NCI-H69 (cell line): Measurements from ENCODE around the gene TADA2B.
"Not testable (repeated sequence)": the region's sequence is repeated elsewhere in the genome, so short reads cannot be mapped to it uniquely, and the experiment has no call there.

Experiments
- DNase-seq: peaks from one replicate; lab custom pipeline; 2025; lab: John Stamatoyannopoulos, UW

The TADA2B gene

DNA sequence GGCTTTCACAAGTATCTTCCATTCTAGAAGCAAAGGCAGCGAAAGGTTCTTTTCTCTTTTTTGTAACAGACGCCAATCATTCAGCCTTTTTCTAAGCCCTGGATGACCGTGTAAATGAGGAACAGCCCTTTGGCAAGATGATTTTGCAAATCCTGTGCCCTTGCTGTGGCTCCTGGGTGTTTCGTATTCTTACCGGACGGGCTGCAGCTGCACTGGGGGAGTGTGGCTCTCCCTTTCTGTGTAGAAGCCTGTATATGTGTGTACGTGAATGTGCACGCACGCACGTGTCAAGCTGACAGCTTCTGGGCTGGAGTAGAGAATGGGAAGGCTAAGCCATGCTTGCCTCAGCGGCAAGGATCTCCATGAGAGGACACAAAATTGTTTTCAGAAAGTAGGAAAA lies 16.5 kb downstream of the TADA2B start:
- DNase-seq = no peak

DNA sequence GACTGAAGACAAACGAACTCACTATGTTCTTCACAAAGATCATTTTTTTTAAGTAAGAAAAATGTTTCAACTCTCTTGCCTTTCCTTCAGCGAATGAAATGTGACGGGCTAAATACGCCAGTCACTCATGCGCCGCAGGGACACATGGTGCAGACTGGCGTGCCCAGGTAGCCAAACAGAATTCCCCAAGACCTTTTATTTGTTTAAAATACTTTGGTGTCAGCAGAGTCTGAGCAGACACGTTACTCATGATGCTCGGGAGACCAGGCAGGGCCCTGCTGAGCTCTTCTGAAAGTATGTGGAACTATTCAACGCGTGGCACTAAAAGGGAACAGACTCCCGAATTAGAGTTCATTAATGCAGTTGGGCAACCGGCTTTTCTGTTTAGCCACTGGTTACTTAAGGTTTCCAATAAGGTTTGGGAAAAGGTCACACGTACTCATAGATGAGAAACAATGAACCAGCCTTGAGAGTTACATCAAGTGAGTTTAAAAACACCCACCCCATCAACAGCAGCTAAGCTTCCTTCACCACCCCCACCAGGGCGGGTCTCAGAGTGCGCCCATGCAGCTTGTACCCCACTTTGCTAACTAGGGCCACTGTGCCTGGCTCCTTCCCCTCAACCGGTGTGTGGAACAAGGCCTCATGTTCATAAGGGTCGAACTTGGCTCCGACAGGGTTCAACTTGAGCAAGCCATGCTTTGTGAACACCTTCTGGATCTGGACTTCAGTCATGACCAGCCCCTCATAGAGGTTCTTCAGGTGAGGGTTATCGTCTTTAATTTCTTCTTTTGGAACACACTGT lies 17.4 kb downstream of the TADA2B start:
- DNase-seq = no peak

DNA sequence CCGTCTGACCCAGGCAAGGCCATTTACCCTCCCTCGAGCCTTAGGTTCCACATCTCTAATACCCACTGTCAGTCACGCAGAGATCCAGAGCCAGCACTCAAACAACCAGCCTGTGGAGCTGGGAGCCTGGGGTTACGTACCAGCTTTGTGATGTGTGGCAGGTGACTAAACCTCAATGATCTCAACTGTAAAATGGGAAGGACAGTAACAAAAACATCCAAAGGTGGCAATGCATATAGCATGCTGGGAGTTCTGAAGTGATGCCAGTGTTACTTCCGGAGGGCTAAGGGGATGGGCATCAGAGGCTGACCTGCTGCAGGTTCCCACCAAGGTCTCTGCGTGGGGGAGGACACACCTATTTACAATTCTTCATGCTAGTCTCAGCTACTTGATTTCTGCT lies 18.6 kb downstream of the TADA2B start:
- DNase-seq = no peak

DNA sequence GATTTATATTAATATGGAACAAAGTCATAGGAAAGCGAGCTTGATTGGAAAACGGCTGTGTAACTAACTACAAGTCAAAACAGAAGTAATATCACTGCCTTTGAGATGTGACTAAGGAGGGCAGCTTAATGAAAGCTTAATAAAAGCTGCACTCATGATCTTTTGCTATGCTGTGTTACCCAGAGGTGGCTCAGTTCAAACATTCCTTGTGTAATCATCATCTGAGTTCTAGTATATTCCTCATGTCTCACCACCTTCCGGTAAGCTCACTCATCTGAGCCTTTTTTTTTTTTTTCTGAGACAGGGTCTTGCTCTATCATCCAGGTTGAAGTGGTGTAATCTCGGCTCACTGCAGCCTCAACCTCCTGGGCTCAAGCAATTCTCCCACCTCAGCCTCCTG lies 19.6 kb downstream of the TADA2B start:
- DNase-seq = no peak

DNA sequence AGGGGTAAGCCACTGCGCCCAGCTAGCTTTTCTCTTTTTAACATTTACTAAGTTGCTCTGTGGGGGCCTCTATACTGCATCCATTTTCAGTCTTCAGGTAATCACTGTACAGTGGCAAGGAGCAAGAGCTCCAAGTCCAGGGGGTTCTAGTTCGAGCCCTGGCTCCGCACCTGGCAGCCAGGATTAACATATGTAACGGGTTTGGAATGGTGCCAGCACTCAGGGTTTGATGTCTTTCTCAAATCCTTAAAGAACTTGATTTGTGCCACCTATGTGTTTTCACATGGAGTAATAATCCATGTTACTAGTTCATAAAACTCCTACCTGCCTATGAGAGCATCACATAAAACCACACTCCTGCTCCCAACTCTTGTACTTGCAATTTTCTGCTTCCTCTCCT lies 20.2 kb downstream of the TADA2B start:
- DNase-seq = no peak

DNA sequence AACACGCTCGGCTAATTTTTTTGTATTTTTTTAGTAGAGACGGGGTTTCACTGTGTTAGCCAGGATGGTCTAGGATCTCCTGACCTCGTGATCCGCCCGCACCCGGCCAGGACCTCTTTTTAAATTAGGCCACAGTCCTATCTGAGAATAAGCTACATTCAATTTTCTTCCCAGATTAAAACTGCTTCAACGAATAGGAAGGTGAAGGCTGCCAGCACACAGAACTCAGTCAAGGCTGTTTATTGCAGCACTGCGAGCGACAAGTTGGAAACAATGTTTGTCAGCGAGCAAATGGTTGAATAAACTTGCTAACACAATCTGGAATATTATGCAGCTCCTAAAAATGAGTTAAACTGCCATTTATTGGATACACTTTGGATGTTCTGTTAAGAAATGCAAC lies 22.8 kb downstream of the TADA2B start:
- DNase-seq = no peak

DNA sequence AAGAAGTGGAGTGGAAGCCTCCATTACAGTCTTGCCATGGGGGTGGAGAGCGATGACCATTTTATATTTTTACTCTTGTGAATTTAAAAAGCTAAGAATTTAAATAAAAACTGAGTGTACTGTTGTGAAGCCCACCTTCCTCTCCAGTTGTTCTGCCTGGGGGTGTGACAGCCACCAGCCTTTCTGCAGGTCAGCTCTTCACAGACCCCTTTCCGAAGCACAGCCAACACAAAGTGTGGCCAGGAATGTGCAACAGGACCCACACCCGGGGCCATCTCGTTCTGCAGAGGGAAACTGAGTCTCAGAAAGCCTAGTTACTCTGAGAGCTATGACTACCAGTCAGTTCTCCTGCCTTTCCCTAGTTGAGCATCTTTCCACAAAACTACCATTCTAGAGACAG lies 23.3 kb downstream of the TADA2B start:
- DNase-seq = no peak

DNA sequence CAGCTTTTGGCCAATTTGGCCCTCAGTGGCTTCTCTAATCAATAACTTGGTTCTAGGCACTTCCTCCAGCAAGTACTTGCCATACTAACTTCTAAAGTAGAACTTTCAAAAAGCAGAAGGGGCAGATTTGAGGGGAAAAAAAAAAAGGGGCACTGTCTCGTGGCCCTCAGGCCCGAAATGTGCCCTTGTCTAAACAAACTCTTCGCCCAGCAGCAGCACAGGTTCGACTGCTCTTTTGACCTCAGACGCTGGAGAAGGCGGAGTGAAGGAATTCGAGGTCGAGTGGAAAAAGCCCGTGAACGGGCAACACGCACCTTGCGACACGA lies 23.9 kb downstream of the TADA2B start:
- DNase-seq = no peak

DNA sequence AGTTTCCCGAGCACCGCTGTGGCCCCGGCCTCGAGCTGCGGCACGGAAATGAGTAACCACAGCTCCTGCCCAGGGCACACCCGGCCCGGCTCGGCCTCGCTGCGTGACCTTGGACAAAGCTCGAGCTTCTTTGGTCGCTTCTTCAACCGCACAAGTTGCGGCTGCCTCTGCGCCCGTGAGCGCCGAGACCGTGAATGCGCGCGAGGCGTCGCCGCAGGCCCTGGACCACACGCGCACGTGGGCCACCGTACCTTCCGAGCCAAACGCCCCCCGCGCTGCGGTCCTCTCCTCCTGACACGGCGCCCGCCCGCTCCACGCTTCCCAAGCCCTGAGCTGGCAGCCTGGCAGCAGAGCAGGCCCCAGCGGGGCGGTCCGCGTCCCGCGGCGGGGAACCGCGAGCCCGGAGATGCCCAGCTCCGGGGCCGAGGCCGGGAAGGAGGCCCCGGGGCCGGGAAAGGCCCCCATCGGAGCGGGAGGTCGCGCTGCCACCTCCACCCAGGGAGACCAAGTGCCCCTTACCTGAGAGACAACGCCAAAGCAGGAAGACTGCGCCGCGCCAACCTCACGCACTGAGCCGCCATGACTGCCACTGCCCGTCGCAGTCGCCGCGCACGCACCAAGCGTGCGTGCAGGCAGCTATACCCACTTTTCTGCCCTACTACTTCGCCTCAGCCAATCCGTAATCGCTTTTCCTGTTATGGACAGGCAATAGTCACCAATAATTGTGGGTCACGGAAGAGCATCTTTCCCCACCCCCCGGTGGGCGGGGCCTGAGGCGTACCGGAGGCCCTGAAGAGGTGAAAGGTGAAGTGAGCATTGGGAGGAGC lies 24.5 kb downstream of the TADA2B start, which contains the start of gene GRPEL1:
Gene GRPEL1, minus strand, starts transcription at position 613 of the 827 bp plus-strand sequence. Its CDS starts 32 bp downstream, at position 581.
- DNase-seq = peak; percentile 98

DNA sequence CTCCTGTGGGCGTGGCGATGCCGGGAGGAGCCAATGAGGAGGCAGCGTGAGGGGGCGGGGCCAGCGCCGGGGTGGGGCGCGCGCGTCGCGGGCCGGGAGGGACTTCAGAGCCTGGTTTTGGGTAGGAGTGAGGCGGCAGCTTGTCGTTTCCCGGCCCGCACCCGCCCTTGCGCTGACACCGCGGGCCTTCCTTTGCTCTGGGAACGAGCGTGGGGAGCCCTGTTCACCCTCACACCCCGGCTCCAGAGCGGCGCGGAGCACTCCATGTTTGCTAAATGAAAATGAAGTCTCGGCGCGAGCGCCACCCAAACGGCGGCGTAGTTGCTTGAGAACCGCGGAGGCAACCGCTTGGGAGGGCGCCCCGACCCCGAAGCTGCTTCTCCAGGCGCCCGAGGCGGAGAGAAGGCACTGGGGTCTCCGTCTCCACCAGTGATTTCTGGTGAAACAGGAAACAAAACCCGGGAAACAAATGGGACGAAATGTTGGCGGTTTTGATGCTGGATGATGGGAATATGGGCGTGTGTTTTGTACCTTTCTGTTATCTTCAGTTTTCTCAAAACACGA lies 25.2 kb downstream of the TADA2B start:
- no peak for DNase-seq

DNA sequence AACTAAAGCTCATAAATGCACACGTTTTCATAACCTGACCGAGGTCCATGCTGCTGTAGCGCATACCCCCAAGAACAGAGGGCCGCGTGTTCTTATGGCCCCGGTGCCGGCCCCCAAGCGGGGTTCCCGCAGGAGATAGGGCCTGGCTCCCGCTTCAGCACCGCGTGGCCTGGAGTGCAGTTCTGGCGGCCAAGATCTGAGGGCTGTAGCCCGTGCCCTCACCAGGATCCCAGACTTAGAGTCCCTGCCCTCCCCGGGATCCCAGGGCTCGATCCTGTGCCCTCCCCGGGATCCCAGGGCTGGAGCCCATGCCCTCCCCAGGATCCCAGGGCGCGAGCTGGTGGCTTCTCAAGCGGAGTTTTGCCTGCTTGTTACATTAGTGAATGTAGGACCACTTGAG lies 25.7 kb downstream of the TADA2B start:
- peak; percentile 30 for DNase-seq

DNA sequence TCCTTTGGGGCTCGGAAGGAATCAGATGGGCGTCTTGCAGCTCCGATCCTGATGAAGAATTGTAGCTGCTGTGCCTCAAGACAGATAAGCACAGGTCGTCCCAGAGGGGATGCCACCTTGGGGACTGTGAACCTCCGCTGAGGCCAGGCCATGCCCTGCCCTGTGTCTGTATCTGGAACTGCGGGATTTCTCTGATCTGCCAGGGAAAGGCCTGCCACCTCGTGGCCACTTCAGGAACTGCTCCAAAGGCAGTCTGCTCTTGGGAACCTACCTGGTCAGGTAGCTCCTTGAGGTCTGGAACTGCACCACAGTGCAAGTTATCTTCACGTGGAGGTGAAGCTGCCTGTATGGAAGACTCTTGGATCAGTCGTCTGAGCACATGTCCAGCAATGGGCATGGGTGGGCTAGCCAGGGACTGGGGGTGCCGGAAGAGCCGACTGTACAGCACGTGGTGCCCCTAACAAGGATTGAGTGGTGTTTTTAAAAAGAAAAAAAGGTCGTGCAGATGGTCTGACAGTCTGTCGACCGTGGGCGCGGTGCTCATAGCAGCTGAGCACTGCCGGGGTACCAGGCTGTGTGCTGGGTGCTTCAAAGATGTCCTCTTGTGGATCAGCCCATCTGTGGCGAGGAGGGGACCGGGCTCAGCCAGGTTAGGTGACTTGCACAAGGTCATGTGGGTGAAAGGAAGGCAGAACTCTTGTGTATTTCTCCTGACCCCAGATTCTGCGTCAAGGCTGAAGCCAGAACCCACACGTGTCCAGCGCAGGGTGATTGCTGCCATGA lies 27.7 kb downstream of the TADA2B start:
- peak; percentile 73 for DNase-seq

DNA sequence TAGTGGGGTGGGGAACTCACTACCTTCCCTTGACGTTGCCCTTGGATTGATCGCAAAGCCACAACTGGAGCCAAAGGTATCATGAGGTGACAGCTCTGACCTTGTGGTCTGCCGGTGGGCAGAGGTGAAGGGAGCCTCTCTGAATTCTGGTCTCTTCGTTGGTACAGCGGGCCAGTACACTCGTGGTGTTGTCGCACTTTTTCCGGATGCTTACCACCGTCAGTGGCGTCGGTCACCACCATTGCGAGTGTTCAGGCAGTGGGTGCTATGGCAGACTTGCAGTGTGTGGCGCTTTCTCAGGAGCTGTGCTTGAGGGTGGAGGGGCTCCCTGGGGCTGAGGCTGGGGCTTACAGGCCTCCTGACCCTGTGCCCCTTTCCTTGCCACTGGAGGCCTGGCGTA lies 29.9 kb downstream of the TADA2B start:
- DNase-seq = no peak

DNA sequence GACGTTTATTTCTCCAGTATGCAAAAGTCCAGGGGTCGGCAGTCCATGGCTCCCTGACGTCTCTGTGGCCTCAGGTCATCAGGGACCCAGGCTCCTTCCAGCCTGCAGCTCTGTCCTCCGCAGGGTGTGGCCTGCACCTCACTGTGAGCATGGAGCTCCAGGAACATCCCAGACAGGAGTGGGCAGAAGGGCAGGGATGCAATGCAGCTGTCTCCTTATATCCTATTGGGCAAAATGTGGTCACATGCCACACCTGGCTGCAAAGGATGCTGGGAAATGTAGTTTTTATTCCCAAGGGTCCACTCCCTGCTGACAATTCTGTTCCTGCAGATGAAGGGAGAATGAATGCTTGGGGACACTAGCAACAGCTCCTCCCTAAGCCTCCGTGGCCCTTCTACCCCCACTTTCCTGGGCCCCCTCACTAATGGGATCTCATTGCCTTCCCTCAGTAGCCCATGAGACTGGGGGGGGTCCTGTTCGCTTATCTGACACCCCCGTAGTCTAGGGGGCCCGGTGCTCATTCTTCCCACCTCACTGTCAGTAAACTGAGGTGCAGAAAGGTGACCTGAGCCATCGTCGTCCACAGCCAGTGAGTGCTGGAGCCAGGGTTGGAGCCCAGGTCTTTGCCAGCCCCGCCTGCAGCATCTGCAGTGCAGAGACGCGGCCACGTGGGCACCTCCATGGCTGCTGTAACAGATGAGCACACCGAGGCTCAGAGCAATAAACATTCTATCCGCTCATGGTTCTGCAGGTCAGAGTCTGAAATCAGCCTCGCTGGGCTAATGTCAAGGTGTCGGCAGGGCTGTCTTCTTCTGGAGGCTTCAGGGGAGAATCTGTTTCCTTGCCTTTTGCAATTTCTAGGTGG lies 30.6 kb downstream of the TADA2B start:
- peak; percentile 43 for DNase-seq

DNA sequence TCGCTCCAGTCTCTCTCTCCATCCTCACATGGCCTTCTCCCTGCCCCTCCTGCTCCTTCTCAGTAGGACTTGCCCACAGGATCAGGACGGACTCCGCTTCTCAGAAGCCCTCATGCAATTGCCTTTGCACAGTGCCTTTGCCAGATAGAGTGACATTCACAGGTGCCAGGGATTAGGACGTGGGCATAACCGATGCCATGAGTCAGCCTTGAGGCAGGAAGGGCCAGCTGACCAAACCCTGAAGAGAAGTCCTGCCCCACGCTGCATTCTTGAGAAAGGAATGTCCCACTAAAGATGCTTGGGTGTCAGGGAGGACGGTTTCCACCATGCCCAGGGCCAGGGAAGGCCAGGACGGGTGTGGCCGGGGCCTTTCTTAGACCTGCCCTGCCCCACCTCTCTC lies 31.3 kb downstream of the TADA2B start:
- DNase-seq = no peak

DNA sequence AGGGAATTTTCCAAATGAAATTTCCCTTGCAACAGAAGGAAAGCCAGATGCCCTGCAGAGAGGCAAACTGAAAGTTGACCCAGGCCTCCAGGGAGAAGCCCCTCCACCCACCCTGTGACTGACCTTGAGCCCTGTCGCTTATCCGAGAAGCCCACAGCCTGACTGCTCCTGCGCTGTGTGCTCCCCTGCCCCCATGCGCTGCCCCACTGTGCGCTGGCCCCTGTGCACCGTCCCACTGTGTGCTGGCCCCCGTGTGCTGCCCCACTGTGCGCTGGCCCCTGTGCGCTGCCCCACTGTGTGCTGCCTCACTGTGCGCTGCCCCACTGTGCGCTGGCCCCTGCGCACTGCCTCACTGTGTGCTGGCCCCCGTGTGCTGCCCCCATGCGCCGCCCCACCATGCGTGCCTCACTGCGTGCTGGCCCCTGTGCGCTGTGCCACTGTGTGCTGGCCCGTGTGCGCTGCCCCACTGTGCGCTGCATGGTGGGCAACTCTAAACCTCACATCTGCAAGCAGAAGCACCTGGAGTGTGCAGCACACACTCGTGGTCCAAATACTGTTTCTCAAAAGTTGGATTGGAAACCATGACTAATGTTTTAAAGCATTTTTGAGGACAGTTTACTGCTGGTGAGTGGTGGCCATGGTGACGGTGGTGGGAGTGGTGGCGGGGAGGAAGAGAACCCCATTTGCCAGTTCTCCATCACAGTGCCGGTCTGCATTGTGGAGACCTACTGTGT lies 33.0 kb downstream of the TADA2B start:
- no peak for DNase-seq

DNA sequence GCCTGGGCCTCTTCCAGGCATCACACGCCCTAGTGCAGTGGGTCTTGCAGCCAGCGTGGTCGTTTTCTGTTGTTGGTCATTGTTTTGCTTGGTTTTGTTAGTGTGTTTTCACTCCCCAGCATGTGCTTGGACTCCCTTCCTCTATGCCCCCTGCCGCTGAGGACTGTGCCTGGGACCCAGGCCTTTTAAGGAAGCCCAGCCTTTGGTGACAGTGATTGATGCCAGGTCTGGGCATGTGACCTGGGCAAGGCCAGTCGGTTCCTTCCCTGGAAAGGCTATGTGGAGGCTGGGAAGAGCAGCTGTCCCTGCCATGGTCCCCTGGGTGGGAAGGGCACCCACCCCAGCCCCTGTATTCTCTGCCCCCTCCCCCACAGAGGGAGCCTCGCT lies 33.5 kb downstream of the TADA2B start:
- DNase-seq = no peak

DNA sequence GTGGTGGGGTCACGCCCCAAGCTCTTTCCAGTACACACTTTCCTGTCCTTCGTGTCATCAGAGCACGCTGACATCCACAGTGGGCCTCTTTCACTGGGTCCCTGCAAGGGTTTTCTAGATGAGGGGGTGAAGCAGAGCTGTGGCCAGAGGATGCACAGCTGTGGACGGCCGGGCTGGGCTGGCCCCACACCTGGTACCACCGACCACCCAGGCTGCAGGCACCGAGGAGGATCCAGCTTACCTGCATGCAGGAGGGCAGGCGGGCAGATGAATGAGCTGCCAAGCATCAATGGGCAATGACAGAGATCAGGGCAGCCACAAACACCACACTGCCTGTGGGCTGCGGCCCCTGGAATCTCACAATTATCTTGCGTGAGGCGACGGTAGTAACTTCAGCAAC lies 34.2 kb downstream of the TADA2B start:
- no peak for DNase-seq

DNA sequence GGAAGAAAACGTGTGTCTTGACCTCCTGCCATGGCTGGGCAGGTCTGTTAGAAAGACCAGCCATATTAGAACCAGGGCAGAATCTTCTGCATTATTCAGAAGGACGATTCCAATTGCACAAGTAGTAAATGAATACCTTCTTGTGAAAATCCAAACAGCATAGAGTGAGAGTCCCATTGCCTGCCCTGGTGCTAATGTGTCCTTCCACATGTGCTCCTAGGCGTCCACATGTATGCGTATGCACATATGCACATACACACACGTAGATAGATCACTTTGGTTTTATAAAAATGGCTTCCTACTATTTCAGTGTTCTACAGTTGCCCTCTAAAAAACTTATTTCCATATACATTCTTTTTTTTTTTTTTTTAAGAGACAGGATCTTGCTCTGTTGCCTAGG lies 34.9 kb downstream of the TADA2B start:
- DNase-seq = no peak

DNA sequence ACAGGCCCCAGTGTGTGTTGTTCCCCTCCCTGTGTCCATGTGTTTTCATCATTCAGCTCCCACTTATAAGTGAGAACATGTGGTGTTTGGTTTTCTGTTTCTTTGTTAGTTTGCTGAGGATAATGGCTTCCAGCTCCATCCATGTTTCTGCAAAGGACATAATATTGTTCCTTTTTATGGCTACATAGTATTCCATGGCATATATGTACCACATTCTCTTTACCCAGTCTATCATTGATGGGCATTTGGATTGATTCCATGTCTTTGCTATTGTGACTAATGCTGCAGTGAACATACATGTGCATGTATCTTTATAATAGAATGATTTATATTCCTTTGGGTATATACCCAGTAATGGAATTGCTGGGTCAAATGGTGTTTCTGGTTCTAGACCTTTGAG lies 36.3 kb downstream of the TADA2B start:
- DNase-seq = not testable (repeated sequence)

DNA sequence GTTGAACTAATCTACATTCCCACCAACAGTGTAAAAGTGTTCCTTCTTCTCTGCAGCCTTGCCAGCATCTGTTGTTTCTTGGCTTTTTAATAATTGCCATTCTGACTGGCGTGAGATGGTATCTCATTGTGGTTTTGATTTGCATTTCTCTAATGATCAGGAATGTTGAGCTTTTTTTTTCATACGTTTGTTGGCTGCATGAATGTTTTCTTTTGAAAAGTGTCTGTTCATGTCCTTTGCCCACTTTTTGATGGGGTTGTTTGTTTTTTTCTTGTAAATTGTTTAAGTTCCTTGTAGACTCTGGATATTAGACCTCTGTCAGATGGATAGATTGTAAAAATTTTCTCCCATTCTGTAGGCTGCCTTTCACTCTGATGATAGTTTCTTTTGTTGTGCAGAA lies 36.7 kb downstream of the TADA2B start:
- not testable (repeated sequence) for DNase-seq
